GM19455 (cell line): ENCODE data around the gene PAK1.

Experiments used
- ATAC-seq: cut with Tn5 transposase; IDR thresholded peaks from one replicate; pipeline ENCODE4 v1.9.1; 2021; ENCODE audit not compliant: unreplicated experiment

The PAK1 gene

DNA sequence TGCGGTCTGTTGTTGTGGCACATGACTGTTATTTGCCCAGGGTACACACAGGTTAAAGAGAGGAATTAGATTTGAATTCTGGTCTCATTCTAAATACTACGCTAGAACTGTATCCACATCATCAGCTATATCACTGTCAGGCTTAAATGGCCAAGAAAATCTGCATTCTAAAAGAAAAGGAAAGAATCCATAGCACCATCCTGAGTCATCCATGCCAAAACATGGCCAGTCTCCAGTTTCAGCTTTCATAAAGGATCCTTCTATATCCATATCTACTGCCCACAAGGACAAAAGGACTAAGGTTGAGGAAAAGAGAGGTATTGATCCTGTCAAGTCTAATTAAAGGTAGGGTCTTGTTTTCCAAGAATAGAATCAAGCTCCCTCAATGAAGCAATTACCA is 98.8 kb downstream of the PAK1 start:
- no peak for ATAC-seq

DNA sequence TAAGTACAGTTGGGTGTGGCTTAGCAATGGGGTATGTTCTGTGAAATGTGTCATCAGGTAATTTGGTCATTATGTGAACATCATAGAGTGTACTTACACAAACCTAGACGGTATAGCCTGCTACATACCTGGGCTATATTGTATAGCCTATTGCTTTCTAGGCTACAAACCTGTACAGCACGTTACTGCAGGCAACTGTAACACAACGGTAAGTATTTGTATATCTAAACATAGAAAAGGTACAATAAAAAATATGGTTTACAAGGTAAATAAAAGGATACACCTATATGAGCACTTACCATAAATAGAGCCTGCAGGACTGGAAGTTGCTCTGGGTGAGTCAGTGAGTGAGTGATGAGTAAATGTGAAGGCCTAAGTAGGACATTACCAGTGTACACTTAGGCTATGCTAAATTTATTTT is 99.3 kb downstream of the PAK1 start:
- ATAC-seq: no peak

DNA sequence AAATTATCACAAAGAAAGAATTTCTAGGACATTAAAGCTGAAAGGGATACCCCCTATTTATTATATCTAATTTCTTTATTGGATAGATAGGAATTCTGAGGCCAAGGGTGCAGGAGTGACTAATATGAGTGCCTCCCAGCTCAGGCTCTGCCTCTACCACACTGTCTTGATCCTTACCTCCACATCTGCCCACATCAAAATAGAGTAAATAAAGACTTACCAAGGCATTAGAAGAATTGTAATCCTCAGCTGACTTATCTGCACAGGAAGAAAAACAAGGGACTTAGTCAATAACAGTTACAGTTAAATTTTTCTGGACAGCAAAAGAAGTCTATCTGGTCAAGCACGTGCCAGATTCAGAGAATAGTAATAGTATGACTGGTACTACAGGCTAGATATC is 99.8 kb downstream of the PAK1 start:
- no peak for ATAC-seq

DNA sequence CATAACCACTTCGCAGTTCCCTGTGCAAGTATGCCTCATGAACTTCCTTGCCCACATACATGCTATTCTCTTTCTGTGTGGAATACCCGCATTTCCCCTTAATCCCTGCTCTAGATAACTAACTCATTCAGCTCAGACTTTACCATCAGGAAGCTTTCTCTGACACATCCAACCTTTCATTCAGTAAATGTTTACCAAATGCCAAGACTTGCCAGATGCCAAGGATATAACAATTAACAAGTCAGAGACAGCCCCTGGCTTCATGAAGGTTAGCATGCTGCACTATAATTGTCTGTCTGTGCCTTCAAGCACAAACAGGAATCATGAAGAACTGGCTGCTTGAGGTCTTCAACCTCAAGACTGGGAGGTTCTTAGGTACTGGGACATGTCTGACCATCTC is 101.2 kb downstream of the PAK1 start:
- no peak for ATAC-seq

DNA sequence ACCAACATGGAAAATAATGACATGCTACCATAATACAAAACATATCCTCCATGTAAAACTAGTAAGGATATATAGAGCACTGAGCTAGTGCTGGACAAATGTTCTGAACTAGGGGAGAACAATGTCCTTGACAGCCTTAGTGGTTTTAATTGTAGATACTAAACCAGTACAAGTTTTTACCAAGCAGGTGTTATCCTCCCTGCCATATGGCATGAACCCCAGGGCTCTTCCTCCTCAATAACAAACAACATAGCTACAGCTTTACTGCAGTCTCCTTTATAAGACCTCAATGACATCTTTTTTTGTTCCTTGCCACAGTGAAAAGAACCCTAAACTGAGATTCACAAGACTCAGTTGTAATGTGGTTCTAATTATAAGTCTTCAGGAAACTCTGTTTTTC is 102.2 kb downstream of the PAK1 start:
- no peak for ATAC-seq

DNA sequence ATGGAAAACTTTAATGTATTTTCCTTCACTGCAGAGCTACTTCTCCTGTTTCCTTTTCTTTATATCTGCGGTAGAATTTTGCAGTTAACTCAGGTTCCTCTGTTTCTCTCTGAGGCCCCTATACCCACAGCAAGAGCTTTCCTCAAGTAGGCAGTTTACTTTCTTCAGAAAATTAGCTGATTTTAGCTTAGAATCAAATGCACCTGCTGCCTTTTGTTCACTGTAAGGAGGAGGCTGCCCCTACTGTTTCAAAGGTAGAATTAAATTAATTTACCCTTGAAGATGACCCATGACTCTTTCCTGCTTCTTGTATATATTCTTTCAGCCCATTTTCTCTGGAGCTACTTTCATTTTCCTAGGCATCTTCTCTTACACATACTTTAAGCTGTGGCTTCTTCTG is 103.7 kb downstream of the PAK1 start:
- no peak for ATAC-seq

DNA sequence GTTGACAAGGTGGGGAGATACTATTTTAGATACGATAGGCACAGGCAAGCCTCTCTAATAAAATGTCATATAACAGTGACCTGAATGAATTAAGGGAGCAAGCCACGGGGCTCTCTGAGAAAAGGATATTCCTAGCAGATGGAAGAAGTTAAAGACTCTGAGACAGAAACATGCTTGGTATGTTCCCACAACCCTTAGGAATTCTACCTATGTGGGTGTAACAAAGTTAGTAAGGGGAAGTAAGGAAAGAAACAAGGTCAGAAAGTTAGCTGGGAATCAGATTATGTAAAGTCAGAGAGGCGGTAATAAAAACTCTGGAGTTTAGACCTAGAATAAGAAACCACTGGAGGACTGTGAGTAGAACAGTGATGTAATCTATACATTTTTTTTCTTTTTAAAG is 112.7 kb downstream of the PAK1 start:
- no peak for ATAC-seq

DNA sequence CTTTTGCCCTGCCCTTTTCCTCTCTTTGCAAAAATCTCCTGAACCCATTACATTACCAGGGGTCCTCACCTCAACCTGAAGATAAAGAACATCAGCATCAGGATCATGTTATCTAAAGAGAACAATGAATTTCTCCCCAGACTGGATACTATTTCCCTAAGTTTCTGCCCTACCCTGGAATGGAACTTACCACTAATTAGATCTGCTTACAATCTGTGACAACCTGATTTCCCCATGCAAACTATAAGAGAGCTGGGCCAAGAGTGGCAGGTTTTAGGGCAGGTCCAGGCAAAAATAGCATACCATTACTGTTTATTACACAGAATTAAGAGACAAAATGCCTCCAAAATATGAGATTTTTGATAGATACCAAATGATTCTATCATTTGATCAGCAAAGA is 114.4 kb downstream of the PAK1 start:
- no peak for ATAC-seq

DNA sequence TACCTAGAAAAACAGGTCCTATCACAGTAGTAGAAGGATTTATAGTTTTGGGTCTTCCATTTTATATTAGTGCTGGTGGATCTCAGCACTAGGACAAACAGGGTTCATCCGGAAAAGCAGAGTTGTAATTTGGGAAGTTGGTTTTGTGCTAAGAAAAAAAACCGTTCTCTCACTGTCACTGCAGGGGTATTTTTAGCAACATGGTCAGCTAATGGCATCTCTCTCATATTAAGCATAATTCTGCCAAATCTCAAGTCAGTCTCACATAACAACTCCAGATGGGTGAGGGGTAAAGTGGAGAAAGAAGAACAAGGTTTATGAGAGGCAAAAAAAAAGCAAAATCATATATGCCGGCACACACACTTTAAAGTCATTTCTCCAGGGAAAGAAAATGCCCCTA is 120.8 kb downstream of the PAK1 start:
- no peak for ATAC-seq

DNA sequence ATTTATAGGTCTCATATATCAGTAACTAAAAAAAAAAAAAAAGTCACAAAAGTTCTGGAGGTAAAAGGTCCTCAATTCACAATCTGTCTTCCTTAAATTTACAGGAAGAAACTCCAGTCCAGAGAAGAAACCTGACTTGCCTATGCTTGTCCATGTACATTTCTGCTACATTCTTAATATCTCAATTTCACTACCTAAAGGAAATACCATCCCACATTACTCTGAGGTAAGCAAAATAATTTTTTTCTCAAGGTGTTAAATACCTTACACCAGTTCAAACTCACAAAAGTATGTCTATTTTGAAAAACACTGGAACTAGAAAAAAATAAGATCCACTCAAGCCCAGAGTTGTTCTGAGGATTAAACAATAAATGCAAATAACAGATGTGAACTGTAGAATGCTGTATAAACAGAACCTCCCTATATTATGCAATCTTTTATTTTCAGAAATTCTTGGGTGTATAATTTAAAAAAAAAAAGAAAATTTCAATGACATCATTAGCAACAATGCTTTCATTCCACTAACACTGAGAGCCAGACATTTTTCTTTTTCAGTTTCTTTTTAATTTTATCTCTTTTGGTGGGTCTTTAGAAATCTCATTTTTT is 122.5 kb downstream of the PAK1 start:
- ATAC-seq: no peak

DNA sequence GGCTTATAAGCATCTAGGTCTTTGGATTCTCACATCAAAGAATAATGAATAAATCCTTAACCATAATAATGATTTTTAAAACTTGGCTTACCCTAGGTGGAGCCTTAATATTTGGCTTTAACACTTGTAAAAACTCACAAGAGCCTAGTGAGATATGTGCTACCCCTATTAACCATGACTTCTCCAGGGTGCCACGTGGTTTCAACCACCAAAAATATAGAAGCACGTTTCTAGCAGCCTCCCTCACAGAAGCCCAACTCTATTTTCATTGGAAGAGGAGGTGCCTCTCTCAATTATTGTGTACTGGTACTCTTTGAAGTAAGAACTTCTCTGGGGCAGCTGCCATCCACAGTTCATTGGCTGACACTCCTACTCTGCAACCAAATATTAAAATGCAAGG is 125.9 kb downstream of the PAK1 start:
- no peak for ATAC-seq

DNA sequence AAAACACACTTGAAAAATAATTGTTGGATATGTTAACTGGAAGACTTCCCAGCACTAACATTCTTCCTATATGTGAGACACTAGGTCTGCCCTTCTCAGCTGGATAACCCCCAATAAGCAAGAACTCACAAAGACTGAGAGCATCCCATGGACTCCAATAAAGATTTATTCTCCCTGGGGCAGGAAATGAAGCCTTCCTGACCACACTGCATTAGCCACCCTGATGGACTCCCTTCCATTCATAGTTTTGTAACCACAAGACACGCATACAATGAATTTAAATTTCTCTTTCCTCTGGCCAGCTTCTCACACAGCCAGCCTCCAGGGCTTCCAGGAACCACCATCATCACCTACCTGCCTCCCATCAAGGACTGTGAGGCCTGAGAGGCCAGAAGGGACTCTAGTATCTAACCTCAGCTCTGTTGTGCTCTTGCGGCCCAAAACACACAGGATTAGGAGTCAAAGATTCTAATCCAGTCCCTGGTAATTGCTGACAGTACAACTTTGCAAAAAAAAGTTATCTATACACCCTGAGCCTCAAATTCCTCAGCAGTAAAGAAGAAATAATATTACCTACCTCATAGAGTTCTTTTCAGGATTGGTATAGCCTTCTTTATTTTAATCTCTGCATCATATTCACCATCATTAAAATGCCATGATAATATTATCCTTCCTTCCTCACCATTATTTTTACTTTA is 126.8 kb downstream of the PAK1 start:
- no peak for ATAC-seq

DNA sequence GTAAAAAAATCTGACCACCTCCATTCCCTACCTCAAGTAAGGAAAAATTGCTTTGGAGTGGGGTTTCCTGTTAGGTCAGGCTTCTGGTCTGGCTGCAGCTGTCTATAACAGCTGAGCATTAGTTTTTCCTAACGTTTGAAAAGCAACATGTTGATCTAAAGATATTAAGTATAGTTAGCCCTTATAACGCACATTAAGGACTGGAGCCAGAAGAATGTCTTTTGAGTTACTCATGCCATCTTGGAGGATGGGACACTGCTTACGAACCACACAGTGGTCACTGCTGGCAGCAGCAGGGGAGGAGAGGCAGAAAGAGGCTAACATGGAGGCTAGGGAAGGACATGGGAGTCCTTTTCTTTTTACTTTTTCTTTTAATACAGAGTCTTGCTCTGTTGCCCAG is 128.3 kb downstream of the PAK1 start:
- no peak for ATAC-seq

DNA sequence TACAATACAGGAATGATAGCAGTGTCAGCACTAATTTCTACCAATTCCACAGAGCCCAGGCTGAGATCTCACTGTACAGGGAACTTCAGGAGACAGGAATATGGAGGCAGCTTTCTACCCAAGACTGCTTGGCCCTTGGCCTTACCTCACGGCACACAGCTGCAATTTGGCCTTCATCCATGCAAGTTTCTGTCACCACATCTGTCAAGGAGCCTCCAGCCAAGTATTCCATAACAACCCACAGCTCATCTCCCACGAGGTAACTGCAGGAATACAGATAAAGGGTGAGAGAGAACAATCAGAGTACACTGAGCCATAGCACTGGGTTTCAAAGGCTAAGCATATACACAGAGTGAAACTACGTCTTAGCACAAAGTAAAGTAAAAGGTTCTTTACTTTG is 133.4 kb downstream of the PAK1 start:
- ATAC-seq: no peak

DNA sequence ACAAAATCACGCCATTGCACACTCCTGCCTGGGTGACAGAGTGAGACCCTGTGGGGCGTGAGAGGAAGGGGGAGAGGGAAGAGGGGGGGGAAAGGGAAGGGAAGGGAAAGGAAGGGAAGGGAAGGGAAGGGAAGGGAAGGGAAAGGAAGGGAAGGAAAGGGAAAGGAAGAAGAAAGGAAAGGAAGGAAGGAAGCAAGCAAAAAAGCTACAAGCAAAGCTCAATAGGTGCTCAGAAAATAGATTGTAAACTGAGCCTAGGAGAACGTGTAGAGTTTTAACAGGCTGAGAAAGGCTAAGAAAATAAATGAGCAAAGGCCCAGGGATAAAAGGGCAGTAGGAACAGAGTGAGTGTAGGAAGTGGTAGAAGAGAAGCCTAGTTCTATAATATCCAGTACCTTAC is 141.6 kb downstream of the PAK1 start:
- ATAC-seq: no peak

DNA sequence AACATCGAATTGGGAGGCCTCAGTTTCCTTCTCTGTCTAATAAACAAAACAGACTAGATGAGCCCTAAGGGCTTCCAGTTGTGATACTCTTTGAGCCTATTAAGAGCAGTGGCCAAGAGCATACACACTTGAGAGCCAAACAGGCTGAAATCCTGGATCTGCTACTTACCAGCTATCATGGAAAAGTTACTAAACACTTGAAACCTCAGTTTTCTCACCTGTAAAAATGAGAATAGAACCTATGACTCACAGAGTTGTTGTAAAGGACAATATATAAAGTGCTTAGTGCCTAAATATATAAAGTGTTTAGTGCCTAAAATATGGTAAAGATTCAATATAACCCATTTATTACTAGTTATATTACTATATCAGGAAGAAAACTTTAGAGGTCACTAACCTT is 148.7 kb downstream of the PAK1 start:
- ATAC-seq: no peak

DNA sequence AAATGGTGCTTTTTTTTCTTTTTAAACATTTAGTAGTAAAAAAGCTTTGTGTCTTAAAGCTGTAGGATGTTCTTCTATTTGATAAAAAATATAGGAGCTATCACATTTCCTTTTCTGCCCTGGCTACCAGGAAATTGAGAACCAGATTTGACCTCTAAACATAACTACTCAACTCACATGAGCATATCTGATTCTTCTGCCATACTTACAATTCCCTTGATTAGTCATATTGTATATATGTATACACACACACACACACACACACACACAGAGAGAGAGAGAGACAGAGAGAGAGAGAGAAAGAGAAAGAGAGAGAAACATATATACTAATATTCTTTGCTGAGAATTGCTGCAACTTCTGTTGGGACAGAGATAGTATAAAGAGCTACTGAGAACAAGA is 149.4 kb downstream of the PAK1 start:
- ATAC-seq: no peak

DNA sequence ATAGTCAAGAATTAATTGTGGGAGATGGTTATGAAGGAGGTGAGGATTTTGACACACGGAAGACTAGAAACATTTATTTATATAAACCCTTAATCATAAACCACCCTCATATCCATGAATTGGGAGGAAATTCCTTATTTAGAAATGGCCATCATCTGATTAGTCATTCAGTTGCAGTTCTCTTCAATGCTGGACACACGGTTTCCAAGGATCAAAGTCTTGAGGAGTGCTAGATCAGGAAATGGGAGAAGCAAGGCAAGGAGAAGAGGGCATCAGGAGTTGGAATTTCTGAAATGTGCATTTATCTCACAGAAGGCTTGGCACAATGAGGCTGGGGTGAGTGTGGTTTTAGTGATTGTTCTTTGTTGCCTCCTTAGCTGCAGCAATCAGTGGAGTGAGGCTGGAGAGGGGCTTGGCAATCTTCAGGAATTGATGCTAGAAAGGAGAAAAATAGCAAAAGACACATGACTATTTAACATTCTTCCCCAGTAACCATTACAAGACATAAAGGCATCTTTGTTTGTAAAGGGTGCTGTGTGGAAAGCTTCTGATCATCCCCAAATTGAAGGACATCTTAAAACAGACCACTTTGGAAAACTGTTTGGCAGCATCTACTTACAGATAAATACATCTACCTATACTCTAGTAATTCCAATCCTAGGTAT is 150.8 kb downstream of the PAK1 start:
- ATAC-seq: no peak

DNA sequence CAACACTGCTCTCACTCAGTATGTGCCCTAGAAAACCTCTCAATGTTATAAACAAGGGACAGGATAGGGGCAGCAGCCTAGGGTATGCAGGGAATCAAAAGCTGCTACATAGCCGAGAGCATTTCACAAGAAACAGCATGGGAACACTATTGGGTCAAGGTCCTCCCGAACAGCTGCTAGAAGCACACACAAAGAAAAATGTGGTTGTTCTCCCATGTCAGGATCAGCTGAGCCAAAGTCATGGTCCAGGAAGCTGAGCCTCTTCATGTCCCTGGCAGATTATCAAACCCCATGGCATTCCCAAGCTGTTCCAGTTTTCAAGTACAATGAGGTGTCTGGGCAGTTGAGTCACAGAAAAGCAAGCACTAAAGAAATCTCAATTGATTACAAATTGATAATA is 151.4 kb downstream of the PAK1 start:
- no peak for ATAC-seq

DNA sequence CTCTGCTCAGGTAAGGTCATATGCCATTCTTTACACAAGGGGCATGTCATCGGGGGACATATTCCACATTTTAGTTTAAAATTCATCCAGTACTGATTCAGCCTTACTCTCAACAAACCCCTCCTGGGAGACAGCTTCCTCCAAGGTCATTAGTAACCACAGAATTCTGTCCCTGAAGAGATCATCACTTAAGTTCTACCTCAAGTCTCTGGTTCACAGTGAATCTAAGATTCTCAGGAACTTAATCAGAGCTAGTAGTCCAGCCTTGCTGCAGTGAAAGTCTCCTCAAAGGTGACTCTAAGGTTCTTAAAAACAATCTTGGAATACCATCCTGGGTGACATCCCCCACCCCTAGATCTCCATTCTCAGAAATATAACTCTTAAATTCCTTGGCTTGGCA is 153.5 kb downstream of the PAK1 start:
- ATAC-seq: no peak

DNA sequence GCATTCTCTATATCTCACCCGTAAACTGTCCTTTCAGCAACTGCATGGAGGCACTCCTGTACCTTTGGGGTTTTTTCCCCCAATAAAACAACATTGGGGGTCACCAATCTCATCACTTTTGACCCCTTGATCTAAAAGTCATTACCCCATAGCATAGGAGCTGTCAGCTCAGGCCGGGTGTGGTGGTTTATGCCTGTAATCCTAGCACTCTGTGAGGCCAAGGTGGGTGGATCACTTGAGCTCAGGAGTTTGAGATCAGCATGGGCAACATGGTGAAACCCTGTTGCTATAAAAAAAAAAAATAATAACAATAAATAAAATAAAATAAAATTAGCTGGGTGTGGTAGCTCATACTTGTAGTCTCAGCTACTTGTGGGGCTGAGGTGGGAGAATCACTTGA is 155.3 kb downstream of the PAK1 start:
- ATAC-seq: no peak

DNA sequence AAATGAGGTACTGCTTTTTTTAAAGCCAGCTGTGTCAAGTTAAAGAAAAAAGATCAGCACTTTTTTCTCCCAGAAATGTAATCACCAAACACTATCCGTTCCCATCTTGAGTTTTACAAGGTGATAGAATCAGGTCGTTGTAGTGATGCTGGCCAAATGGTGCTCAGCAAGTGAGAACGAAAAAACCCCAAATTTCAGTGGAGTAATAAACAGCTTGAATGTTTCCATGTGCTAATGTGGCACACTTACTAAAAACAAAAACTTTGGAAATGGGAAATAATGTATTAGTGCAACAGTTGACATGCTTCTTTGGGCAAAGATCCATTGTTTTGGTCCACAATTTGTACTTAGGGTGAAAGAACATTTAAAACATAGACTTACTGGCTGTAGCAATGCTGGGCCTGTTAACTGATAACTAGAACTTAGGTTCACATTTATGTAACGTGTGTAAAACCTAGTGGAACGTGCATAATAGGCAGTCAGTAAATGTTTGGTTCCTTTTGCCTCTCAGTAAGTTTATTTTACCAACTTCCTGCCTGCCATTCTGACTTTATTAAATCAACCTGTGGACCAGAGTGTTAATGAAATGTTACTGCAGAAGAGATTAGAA is 157.1 kb downstream of the PAK1 start:
- ATAC-seq: no peak
